Activated naive CD8-positive, alpha-beta T cell treated with anti-CD3 and anti-CD28 coated beads for 36 hours (primary cell): ENCODE data around the gene SLC28A1. TPM values are rescaled to one million over a fixed set of nuclear protein-coding genes. Genes with fewer than 3 reads are reported as not detected.

ENCODE experiments used
- DNase-seq: peaks from one replicate; pipeline ENCODE4 v3.0.0; 2021
- H3K27ac Mint-ChIP-seq: one replicate; pipeline ENCODE4 v1.8.0; 2022; ENCODE audit warnings: mild to moderate bottlenecking, moderate library complexity, mixed read lengths
- H3K27me3 Mint-ChIP-seq: one replicate; pipeline ENCODE4 v1.8.0; 2022; ENCODE audit warnings: mild to moderate bottlenecking, mixed read lengths
- H3K36me3 Mint-ChIP-seq: one replicate; pipeline ENCODE4 v1.8.0; 2021; ENCODE audit warnings: mild to moderate bottlenecking, mixed read lengths
- H3K4me1 Mint-ChIP-seq: one replicate; pipeline ENCODE4 v1.8.0; 2021; ENCODE audit warnings: mixed read lengths
- H3K4me3 Mint-ChIP-seq: one replicate; pipeline ENCODE4 v1.8.0; 2022; ENCODE audit warnings: mild to moderate bottlenecking, moderate library complexity, mixed read lengths
- H3K9me3 Mint-ChIP-seq: one replicate; pipeline ENCODE4 v1.8.0; 2022; ENCODE audit warnings: mixed read lengths
- total RNA-seq, 2 experiments: library from RNA; stranded (reverse); gene quantifications; one replicate each; pipeline ENCODE4 v1.2.3, GENCODE V29; 2021

Gene SLC28A1
- total RNA-seq, 2 experiments from 2014 or later, result not detected

GRCh38 chr15:84946772-84947489 lies 62.5 kb downstream of the SLC28A1 start:
- Mint-ChIP-seq H3K27ac (no peak overlapping the region), H3K4me3 (no peak overlapping the region), H3K4me1 (no peaks in the 10 kb centered on the region), H3K36me3 (no peaks in the 10 kb centered on the region), H3K9me3 (no peaks in the 10 kb centered on the region), H3K27me3 (no peaks in the 10 kb centered on the region)
- DNase-seq, result no peak

GRCh38 chr15:84947947-84948830 lies 63.7 kb downstream of the SLC28A1 start:
- no peak for DNase-seq
- Mint-ChIP-seq H3K27ac (no peak overlapping the region), H3K4me3 (no peak overlapping the region), H3K4me1 (no peaks in the 10 kb centered on the region), H3K9me3 (no peaks in the 10 kb centered on the region), H3K27me3 (no peaks in the 10 kb centered on the region), H3K36me3 (no peaks in the 10 kb centered on the region)

- H3K27me3 Mint-ChIP-seq, result no peaks in the 10 kb centered on the region
- no peaks in the 10 kb centered on the region for H3K9me3 Mint-ChIP-seq
- no peak overlapping the region for H3K4me3 Mint-ChIP-seq
- no peak overlapping the region for H3K27ac Mint-ChIP-seq
- no peaks in the 10 kb centered on the region for H3K4me1 Mint-ChIP-seq
- DNase-seq, result no peak
- H3K36me3 Mint-ChIP-seq, result no peaks in the 10 kb centered on the region
These were observed 64.6 kb downstream of the SLC28A1 start for GRCh38 chr15:84949043-84949442.

- H3K4me1 Mint-ChIP-seq, result no peaks in the 10 kb centered on the region
- DNase-seq, result no peak
- H3K9me3 Mint-ChIP-seq, result no peaks in the 10 kb centered on the region
- no peak overlapping the region for H3K27ac Mint-ChIP-seq
- H3K4me3 Mint-ChIP-seq, result no peak overlapping the region
- H3K36me3 Mint-ChIP-seq, result no peaks in the 10 kb centered on the region
- H3K27me3 Mint-ChIP-seq, result no peaks in the 10 kb centered on the region
These were observed 65.5 kb downstream of the SLC28A1 start for GRCh38 chr15:84949845-84950569.

DNA sequence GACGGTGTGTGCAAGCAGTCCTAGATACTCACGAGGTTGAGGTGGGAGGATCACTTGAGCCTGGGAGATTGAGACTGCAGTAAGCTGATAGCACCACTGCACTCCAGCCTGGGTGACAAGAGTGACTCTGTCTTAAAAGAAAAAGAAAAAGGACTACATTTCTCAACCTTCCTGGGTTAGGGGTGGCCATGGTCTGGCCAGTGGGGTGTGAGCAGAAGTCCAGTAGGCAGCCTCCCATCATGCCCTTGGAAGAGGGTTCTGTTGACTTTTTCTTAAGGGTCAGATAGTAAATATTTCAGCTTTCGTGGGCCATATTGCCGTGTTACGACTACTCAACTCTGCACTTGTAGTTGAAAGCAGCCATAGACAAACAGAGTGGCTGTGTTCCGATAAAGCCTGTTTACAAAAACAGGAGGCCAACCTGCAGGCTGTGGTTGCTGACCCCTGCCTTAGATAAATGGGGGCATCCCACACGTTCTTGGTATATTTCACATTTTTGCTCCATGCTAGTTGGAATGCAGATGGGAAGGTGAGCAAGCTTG lies 66.2 kb downstream of the SLC28A1 start:
- H3K27me3 Mint-ChIP-seq, result no peaks in the 10 kb centered on the region
- no peaks in the 10 kb centered on the region for H3K9me3 Mint-ChIP-seq
- no peak overlapping the region for H3K27ac Mint-ChIP-seq
- H3K36me3 Mint-ChIP-seq, result no peaks in the 10 kb centered on the region
- H3K4me1 Mint-ChIP-seq, result no peaks in the 10 kb centered on the region
- H3K4me3 Mint-ChIP-seq, result no peak overlapping the region
- no peak for DNase-seq

GRCh38 chr15:84951736-84952135 lies 67.3 kb downstream of the SLC28A1 start:
- Mint-ChIP-seq H3K4me3 (no peak overlapping the region), H3K4me1 (no peaks in the 10 kb centered on the region), H3K36me3 (no peaks in the 10 kb centered on the region), H3K27me3 (peaks cover 11% of the 10 kb centered on the region), H3K9me3 (no peaks in the 10 kb centered on the region), H3K27ac (no peak overlapping the region)
- no peak for DNase-seq

- no peaks in the 10 kb centered on the region for H3K9me3 Mint-ChIP-seq
- no peak overlapping the region for H3K27ac Mint-ChIP-seq
- no peaks in the 10 kb centered on the region for H3K4me1 Mint-ChIP-seq
- no peak overlapping the region for H3K4me3 Mint-ChIP-seq
- no peaks in the 10 kb centered on the region for H3K36me3 Mint-ChIP-seq
- DNase-seq, result no peak
- peaks cover 18% of the 10 kb centered on the region for H3K27me3 Mint-ChIP-seq
These were observed 68.7 kb downstream of the SLC28A1 start for GRCh38 chr15:84953136-84953535.

DNA sequence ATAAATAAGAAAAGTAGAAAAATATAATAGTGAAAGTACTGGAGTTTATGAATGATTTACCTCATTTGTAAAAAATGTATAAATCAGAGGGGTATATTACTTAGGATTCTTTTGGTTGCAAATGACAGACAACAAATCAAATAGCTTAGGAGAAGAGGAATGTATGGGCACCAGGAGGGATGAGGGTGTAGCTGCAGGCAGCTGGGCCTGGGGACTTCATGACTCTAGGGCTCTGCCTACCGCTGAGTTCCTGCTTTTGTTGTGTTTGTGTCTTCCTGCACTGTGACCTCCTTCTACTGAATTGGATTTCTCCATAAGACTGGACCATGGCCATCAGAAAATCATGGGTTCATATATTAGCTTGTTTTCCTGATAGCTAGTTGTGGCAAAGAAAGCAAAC lies 69.3 kb downstream of the SLC28A1 start:
- Mint-ChIP-seq H3K27ac (no peak overlapping the region), H3K27me3 (peaks cover 18% of the 10 kb centered on the region), H3K36me3 (no peaks in the 10 kb centered on the region), H3K9me3 (no peaks in the 10 kb centered on the region), H3K4me3 (no peak overlapping the region), H3K4me1 (no peaks in the 10 kb centered on the region)
- no peak for DNase-seq

GRCh38 chr15:84955089-84955848 lies 70.8 kb downstream of the SLC28A1 start:
- DNase-seq, result peak; percentile 16
- H3K36me3 Mint-ChIP-seq, result no peaks in the 10 kb centered on the region
- H3K9me3 Mint-ChIP-seq, result no peaks in the 10 kb centered on the region
- H3K27me3 Mint-ChIP-seq, result peaks cover 18% of the 10 kb centered on the region
- no peak overlapping the region for H3K4me3 Mint-ChIP-seq
- H3K4me1 Mint-ChIP-seq, result peaks cover 6% of the 10 kb centered on the region
- H3K27ac Mint-ChIP-seq, result no peak overlapping the region

GRCh38 chr15:84956199-84956598 lies 71.7 kb downstream of the SLC28A1 start:
- Mint-ChIP-seq H3K27me3 (peaks cover 18% of the 10 kb centered on the region), H3K4me1 (peaks cover 6% of the 10 kb centered on the region), H3K36me3 (no peaks in the 10 kb centered on the region), H3K27ac (no peak overlapping the region), H3K9me3 (no peaks in the 10 kb centered on the region), H3K4me3 (no peak overlapping the region)
- no peak for DNase-seq

DNA sequence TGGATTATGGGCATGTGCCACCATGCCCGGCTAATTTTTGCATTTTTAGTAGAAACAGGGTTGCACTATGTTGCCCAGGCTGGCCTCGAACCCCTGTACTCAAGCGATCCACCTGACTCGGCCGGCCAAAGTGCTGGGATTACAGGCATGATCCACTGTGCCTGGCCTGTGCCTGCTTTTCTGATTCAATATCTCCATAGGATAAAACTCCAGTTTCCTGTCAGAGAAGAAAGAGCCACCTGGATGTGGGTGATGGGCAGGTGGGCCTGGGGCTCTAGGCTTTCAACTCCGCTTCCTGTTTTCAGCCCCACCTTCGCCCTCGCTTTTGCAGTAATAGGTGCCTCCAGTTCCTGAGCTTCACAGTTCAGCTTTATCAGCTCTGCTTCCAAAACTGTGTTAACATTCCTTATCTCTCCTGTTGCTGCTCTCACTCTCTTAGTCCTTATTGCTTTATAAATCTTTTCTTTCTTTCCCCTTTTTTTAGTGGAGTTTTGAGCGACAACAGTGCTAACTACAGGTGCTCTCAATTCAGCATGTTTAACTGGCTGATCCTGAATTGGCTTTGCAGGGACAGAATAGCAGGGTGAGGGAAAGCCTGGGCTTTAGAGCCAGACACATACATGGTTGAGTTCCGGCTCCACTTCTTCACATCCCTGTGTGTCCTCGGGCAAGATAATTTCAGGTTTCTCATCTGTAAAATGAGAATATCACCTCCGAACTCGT lies 76.1 kb downstream of the SLC28A1 start:
- no peak for DNase-seq
- Mint-ChIP-seq H3K9me3 (no peaks in the 10 kb centered on the region), H3K4me3 (no peak overlapping the region), H3K27me3 (peaks cover 18% of the 10 kb centered on the region), H3K36me3 (no peaks in the 10 kb centered on the region), H3K27ac (no peak overlapping the region), H3K4me1 (peaks cover 6% of the 10 kb centered on the region)

GRCh38 chr15:84961114-84961452 lies 76.6 kb downstream of the SLC28A1 start:
- H3K27ac Mint-ChIP-seq, result no peak overlapping the region
- peaks cover 6% of the 10 kb centered on the region for H3K4me1 Mint-ChIP-seq
- H3K27me3 Mint-ChIP-seq, result peaks cover 13% of the 10 kb centered on the region
- DNase-seq, result no peak
- no peaks in the 10 kb centered on the region for H3K9me3 Mint-ChIP-seq
- H3K4me3 Mint-ChIP-seq, result no peak overlapping the region
- no peaks in the 10 kb centered on the region for H3K36me3 Mint-ChIP-seq

DNA sequence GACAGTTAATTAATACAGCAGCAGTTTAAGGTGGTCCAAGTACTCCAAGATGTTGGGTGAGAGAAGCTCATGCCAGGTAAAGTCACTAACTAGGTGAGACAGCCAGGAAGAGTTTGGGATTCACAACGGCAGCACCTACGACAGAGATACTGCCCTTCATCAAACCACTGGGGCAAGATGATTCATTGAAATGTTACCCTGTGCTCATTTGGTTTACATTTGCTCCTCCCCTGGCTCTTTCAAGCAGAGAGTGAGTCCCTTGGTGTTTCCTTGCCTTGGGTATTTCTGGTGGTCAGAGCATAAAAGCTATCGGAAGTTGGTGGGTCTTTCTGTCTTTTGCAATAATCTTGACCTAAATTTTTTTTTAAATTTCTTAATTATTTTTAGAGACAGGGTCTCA lies 77.2 kb downstream of the SLC28A1 start:
- no peak overlapping the region for H3K4me3 Mint-ChIP-seq

GRCh38 chr15:84962955-84963354 lies 78.5 kb downstream of the SLC28A1 start:
- DNase-seq, result no peak
- H3K36me3 Mint-ChIP-seq, result no peaks in the 10 kb centered on the region
- no peaks in the 10 kb centered on the region for H3K27me3 Mint-ChIP-seq
- H3K4me3 Mint-ChIP-seq, result no peak overlapping the region
- H3K4me1 Mint-ChIP-seq, result peaks cover 6% of the 10 kb centered on the region
- H3K9me3 Mint-ChIP-seq, result no peaks in the 10 kb centered on the region
- no peak overlapping the region for H3K27ac Mint-ChIP-seq

More for the DNA sequence above, 77.2 kb downstream of the SLC28A1 start:
- no peak overlapping the region for H3K27ac Mint-ChIP-seq
- no peaks in the 10 kb centered on the region for H3K36me3 Mint-ChIP-seq
- H3K9me3 Mint-ChIP-seq, result no peaks in the 10 kb centered on the region
- peaks cover 7% of the 10 kb centered on the region for H3K27me3 Mint-ChIP-seq
- H3K4me1 Mint-ChIP-seq, result peaks cover 6% of the 10 kb centered on the region
- DNase-seq, result no peak
